ENCODE results near the gene PCDHGA7.
"Not testable (repeated sequence)": the region's sequence is repeated elsewhere in the genome, so short reads cannot be mapped to it uniquely, and the experiment has no call there.

Gene PCDHGA7

DNA sequence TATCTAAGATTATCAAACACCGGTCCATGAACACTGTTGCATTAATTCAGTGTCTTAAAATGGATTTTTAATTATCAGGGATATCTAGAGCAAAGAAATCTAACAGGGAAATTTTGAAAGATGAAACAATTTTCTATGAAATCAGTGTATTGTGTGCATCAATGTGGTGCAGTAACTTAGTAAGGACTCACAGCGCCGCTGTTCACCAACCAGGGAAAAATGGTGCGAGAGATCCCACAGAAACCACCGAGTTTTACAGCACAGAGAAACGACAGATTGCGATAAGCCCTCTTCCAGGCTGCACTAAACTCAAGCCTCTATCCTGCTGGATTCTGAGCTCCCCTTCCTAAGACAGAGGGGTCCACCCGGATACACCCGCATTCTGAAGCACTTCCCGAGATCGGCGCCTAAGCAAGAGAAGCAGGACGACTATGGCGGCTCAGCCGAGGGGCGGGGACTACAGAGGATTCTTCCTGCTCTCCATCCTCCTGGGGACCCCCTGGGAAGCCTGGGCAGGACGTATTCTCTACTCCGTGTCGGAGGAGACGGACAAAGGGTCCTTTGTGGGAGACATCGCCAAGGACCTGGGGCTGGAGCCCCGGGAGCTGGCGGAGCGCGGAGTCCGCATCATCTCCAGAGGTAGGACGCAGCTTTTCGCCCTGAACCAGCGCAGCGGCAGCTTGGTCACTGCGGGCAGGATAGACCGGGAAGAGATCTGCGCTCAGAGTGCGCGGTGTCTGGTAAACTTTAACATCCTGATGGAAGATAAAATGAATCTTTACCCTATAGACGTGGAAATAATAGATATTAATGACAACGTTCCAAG is at the start of gene PCDHGA7:
Gene PCDHGA7, plus strand, starts transcription at position 274 of the 826 bp plus-strand sequence. Its CDS starts 158 bp downstream, at position 432.
- in situ Hi-C loops (cut with HindIII; ENCODE audit: low pct_ligation_motif_present, low pct_unique_long_range_greater_than_20kb, low sequenced_read_pairs) = no loop called here
- DNase-seq = peak; percentile 60

GRCh38 chr5:141338538-141339306 is 43.8 kb upstream of the PCDHGA7 start, which contains the start of gene PCDHGA2:
PCDHGA2 (plus strand) TSS chr5:141338760.
- peak; percentile 42 for DNase-seq
- in situ Hi-C loops (cut with HindIII; ENCODE audit: low pct_ligation_motif_present, low pct_unique_long_range_greater_than_20kb, low sequenced_read_pairs) = no loop called here

GRCh38 chr5:141340781-141341354 is 41.7 kb upstream of the PCDHGA7 start:
- in situ Hi-C loops (cut with HindIII; ENCODE audit: low pct_ligation_motif_present, low pct_unique_long_range_greater_than_20kb, low sequenced_read_pairs); DNase-seq: not testable (repeated sequence)

GRCh38 chr5:141342773-141343172 is 39.8 kb upstream of the PCDHGA7 start:
- in situ Hi-C loops (cut with HindIII; ENCODE audit: low pct_ligation_motif_present, low pct_unique_long_range_greater_than_20kb, low sequenced_read_pairs) = no loop called here
- DNase-seq = no peak

DNA sequence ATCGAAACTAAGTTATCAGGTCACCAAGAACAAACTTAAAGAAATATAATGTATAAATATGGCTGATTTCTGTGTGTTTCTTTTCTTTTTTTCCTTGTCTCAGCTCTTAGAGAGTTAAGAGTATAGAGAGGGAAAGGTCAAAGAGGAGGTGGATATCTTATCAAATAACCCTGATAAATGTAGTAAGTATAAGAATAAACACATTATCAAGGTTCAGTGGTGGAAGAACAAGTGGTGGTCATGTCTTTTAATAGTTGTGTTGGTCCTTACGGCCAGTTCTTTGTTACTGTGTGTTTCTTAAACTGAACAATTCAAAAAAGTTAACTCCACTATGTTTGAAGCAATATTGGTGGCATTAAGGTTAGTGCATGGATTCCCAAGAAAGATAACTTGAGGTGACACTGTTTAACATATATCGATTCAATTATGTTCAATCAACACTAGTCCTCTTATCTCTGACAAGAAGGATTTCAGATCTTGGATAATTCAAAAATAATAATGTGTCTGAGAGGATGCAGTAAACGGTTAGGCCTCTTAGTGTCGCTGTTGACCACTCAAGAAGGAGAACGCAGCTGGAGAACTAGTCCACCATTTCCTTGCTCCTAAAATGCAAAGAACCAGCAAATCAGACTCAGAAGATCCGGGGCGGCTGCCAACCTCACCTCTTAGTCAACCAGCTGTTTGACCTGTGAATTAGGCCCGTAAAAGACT is 39.1 kb upstream of the PCDHGA7 start, which contains the start of gene PCDHGA3:
Gene PCDHGA3, plus strand, starts transcription at position 588 of the 711 bp plus-strand sequence. CDS start 205 bp downstream, outside the sequence.
- no peak for DNase-seq
- in situ Hi-C loops (cut with HindIII; ENCODE audit: low pct_ligation_motif_present, low pct_unique_long_range_greater_than_20kb, low sequenced_read_pairs) = no loop called here

GRCh38 chr5:141343953-141344463 is 38.5 kb upstream of the PCDHGA7 start:
- DNase-seq = no peak
- in situ Hi-C loops (cut with HindIII; ENCODE audit: low pct_ligation_motif_present, low pct_unique_long_range_greater_than_20kb, low sequenced_read_pairs) = no loop called here

DNA sequence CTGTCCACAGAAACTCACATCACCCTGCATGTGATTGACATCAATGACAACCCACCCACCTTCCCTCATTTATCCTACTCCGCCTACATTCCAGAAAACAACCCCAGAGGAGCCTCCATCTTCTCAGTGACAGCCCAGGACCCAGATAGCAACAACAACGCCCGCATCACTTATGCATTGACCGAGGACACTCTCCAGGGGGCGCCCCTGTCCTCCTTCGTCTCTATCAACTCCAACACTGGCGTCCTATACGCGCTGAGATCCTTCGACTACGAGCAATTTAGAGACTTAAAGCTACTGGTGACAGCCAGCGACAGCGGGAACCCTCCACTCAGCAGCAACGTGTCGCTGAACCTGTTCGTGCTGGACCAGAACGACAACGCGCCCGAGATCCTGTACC is 37.2 kb upstream of the PCDHGA7 start:
- no peak for DNase-seq
- in situ Hi-C loops (cut with HindIII; ENCODE audit: low pct_ligation_motif_present, low pct_unique_long_range_greater_than_20kb, low sequenced_read_pairs) = no loop called here

DNA sequence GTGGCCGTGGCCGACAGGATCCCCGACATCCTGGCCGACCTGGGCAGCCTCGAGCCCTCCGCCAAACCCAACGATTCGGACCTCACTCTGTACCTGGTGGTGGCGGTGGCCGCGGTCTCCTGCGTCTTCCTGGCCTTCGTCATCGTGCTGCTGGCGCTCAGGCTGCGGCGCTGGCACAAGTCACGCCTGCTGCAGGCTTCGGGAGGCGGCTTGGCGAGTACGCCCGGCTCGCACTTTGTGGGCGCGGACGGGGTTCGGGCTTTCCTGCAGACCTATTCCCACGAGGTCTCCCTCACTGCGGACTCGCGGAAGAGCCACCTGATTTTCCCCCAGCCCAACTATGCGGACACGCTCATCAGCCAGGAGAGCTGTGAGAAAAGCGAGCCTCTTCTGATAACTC is 36.5 kb upstream of the PCDHGA7 start:
- DNase-seq; in situ Hi-C loops (cut with HindIII; ENCODE audit: low pct_ligation_motif_present, low pct_unique_long_range_greater_than_20kb, low sequenced_read_pairs): not testable (repeated sequence)

DNA sequence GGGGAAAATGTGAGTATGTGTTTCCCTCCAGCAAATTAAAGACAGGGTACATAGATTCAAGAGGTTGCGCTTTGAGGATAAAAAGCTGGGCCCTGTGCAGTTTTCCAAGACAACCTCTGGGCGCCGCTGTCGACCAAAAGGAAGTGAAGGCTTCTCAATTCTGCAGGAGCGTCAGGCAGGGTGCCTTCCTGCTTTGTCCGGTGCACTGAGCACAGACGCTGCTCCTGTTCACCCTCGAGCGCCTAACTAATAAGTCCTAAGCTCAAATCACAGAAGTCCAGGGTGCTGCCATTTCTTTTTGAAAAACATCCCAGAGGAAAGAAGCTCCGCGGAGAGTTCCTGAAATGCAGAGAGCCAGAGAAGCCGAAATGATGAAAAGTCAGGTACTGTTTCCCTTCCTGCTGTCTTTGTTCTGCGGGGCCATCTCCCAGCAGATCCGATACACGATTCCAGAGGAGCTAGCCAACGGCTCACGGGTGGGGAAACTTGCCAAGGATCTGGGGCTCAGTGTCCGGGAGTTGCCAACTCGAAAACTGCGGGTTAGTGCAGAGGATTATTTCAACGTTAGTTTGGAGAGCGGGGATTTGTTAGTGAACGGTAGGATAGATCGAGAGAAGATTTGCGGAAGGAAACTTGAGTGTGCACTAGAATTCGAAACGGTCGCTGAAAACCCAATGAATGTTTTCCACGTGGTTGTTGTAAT is 32.5 kb upstream of the PCDHGA7 start, which contains the start of gene PCDHGB1:
Gene PCDHGB1, plus strand, starts transcription at position 183 of the 703 bp plus-strand sequence. Its CDS starts 162 bp downstream, at position 345.
- in situ Hi-C loops (cut with HindIII; ENCODE audit: low pct_ligation_motif_present, low pct_unique_long_range_greater_than_20kb, low sequenced_read_pairs) = no loop called here
- peak; percentile 56 for DNase-seq

DNA sequence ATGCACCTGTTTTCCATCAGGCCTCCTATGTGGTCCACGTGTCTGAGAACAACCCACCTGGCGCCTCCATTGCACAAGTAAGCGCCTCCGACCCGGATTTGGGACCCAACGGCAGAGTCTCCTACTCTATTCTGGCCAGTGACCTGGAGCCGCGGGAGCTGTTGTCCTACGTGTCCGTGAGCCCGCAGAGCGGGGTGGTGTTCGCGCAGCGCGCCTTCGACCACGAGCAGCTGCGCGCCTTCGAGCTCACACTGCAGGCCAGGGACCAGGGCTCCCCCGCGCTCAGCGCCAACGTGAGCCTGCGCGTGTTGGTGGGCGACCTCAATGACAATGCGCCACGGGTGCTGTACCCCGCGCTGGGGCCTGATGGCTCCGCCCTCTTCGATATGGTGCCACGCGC is 31.0 kb upstream of the PCDHGA7 start:
- in situ Hi-C loops (cut with HindIII; ENCODE audit: low pct_ligation_motif_present, low pct_unique_long_range_greater_than_20kb, low sequenced_read_pairs) = no loop called here
- DNase-seq = no peak

- peak; percentile 8 for DNase-seq
- in situ Hi-C loops (cut with HindIII; ENCODE audit: low pct_ligation_motif_present, low pct_unique_long_range_greater_than_20kb, low sequenced_read_pairs) = no loop called here
Measured at GRCh38 chr5:141354900-141355469, 27.6 kb upstream of the PCDHGA7 start, which contains the start of gene PCDHGA4. PCDHGA4 (plus strand) TSS chr5:141355021; CDS start chr5:141355108, 87 bp downstream.

DNA sequence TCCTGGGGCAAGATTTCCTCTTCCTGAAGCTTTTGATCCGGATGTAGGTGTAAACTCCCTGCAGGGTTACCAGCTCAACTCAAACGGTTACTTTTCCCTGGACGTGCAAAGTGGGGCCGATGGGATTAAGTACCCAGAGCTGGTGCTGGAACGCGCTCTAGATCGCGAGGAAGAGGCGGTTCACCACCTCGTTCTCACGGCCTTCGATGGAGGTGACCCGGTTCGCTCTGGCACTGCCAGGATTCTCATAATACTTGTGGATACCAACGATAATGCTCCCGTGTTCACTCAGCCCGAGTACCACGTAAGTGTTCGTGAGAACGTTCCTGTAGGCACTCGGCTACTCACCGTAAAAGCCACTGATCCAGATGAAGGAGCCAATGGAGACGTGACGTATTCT is 26.9 kb upstream of the PCDHGA7 start:
- in situ Hi-C loops (cut with HindIII; ENCODE audit: low pct_ligation_motif_present, low pct_unique_long_range_greater_than_20kb, low sequenced_read_pairs) = no loop called here
- DNase-seq = no peak

DNA sequence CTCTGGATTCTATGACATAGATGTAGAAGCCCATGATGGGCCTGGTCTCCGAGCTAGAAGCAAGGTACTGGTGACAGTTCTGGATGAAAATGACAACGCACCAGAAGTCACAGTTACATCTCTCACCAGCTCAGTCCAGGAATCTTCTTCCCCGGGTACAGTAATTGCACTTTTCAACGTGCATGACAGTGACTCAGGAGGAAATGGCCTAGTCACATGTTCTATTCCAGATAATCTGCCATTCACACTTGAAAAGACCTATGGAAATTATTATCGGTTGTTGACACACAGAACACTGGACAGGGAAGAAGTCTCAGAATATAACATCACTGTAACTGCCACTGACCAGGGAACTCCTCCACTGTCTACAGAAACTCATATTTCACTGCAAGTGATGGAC is 26.4 kb upstream of the PCDHGA7 start:
- DNase-seq = no peak
- in situ Hi-C loops (cut with HindIII; ENCODE audit: low pct_ligation_motif_present, low pct_unique_long_range_greater_than_20kb, low sequenced_read_pairs) = no loop called here

- DNase-seq = no peak
- in situ Hi-C loops (cut with HindIII; ENCODE audit: low pct_ligation_motif_present, low pct_unique_long_range_greater_than_20kb, low sequenced_read_pairs) = no loop called here
Measured at GRCh38 chr5:141356950-141357349, 25.6 kb upstream of the PCDHGA7 start.

GRCh38 chr5:141359790-141360426 is 22.6 kb upstream of the PCDHGA7 start, which contains the start of gene PCDHGB2:
PCDHGB2 (plus strand) TSS chr5:141359994; CDS start chr5:141360136, 142 bp downstream.
- peak; percentile 3 for DNase-seq
- in situ Hi-C loops (cut with HindIII; ENCODE audit: low pct_ligation_motif_present, low pct_unique_long_range_greater_than_20kb, low sequenced_read_pairs) = no loop called here

- in situ Hi-C loops (cut with HindIII; ENCODE audit: low pct_ligation_motif_present, low pct_unique_long_range_greater_than_20kb, low sequenced_read_pairs) = no loop called here
- no peak for DNase-seq
Measured at GRCh38 chr5:141360685-141361084, 21.9 kb upstream of the PCDHGA7 start.

DNA sequence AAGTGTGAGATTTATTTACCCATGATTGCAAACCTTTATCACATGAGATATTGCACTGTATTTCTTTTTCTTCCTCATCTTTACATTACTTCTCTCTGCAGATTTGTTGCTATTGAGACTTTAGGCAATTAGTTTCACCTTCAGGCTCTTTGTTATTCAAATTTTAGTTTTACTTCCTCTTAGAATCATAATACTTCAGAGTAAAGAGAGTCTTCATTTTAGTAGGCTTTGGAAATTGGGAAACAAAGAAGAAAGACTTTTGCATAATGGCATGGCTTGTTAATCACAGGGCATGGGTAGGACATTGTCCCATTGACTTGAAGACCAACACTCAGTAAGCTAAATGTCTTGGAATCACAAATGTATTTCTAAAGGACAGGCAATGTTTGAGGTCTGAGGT is 19.8 kb upstream of the PCDHGA7 start:
- in situ Hi-C loops (cut with HindIII; ENCODE audit: low pct_ligation_motif_present, low pct_unique_long_range_greater_than_20kb, low sequenced_read_pairs) = no loop called here
- no peak for DNase-seq
